Tibial nerve (tissue), 4 donors: ENCODE results near the gene PCDHA8.

ENCODE experiments used
- CTCF ChIP-seq, 5 experiments: fragments of 200-600 bp in 3 of 5; fragments of 450-650 bp in 2 of 5; sonication (generic) in 3 of 5; IDR thresholded peaks; one replicate each; pipeline ENCODE4 v1.5.1; 2016 to 2019; ENCODE audit warnings: antibody characterized with exemption in 5 of 5, mild to moderate bottlenecking in 3 of 5, moderate library complexity in 2 of 5
- EP300 ChIP-seq, 2 donors: sonication (generic); formaldehyde crosslinking; IDR thresholded peaks; one replicate each; pipeline ENCODE4 v1.6.1; 2017; ENCODE audit warnings: antibody characterized with exemption in 2 of 2, mild to moderate bottlenecking in 1 of 2
- POLR2A ChIP-seq, 2 donors: fragments of 450-650 bp; IDR thresholded peaks; one replicate each; pipeline ENCODE4 v1.6.1; 2017; ENCODE audit warnings: antibody characterized with exemption in 2 of 2, mild to moderate bottlenecking in 2 of 2, moderate library complexity in 2 of 2

DNA sequence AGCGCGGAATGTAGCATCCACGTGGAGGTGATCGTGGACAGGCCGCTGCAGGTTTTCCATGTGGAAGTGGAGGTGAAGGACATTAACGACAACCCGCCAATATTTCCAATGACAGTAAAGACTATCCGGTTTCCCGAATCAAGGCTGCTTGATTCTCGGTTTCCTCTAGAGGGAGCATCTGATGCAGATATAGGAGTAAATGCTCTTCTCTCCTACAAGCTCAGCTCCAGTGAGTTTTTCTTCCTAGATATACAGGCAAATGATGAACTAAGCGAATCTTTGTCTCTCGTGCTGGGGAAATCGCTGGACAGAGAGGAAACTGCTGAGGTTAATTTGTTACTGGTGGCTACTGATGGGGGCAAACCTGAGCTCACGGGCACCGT lies 45.7 kb upstream of the PCDHA8 start:
- TF ChIP-seq CTCF (IDR thresholded peaks at IDR 0.05) (no peak), POLR2A (IDR thresholded peaks at IDR 0.05) (no peak), EP300 (IDR thresholded peaks at IDR 0.05) (no peak)
